Right renal cortex interstitium (tissue), 3 donors: ENCODE measurements around the gene ERVH48-1. TPM values are rescaled to one million over a fixed set of nuclear protein-coding genes. Genes with fewer than 3 reads are reported as not detected.
"Not testable (repeated sequence)": the region's sequence is repeated elsewhere in the genome, so short reads cannot be mapped to it uniquely, and the experiment has no call there.

Experiments
- DNase-seq, 3 donors: peaks; one replicate each; pipeline ENCODE4 v3.0.0-alpha.2; 2013; ENCODE audit warnings: low read depth in 3 of 3, low spot score in 2 of 3
- polyA plus RNA-seq, 3 donors: library from polyadenylated mRNA; unstranded; fragments of 120-200 nt; gene quantifications; one replicate each; pipeline ENCODE4 v1.2.1, GENCODE V29; 2013; ENCODE audit not compliant: insufficient read length in 3 of 3

Gene ERVH48-1
- polyA plus RNA-seq: under 1 TPM; 0.21 to 0.27 (median 0.26) TPM

GRCh38 chr21:42925114-42925926 is at the start of gene ERVH48-1:
ERVH48-1 (minus strand) TSS chr21:42925630; CDS start chr21:42919006, 6,624 bp downstream.
- no peak for DNase-seq

GRCh38 chr21:42973991-42974831 is 48.8 kb upstream of the ERVH48-1 start, which contains the start of gene PKNOX1:
PKNOX1 (plus strand) TSS chr21:42974562; CDS start chr21:43004382, 29,820 bp downstream.
- DNase-seq: peak; percentile 89 to 94 (median 90)

DNA sequence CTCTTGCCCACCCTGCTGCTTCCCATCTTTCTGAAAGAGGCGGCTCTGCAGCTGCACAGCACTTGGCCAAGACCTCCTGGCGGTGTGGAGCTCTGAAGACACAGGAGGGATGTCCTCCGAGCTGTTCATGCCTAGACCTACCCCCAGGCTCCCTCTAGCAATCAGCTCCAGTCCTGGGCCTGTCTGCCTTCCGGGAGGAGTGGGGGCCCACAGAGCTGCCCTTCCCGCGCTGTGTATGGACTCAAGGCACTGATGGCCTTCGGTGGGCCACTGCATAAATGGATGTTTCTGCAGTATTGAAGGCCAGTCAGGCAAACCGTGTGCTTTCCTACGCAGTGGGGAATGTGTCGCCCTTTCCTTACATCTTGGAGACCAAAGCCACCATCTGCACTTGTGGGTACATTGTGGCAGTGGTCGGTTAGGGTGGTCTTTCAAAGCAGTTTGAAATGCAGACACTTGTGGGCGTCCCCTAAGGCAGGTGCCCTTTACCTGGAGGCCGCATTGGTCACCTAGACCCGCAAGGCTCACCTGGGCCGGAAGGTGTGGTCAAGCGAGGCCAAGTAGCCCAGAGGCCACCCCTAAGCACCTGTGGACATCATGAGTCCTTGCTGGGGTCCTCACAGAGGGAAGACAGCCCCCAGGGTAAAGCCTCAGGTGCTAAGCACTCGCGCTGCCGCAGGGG is 48.0 kb upstream of the ERVH48-1 start:
- DNase-seq: no peak

DNA sequence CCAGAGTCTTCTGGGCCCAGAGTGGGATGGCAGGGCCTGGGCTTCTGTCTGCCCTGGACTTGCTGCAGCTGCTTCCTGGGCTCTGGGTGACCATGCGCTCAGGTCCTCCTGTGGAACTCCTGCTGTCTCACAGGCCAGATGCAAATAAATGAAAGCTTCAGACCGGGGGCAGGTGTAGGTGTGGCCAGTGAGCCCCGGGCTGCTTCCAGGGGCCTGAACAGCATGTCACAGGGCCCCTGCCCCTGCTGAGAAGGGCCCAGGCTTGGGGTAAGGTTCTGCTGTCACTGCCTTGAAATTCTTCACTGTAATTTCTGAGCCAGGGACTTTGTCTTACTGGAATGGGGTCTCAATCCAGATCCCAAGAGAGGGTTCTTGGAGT is 46.5 kb upstream of the ERVH48-1 start:
- no peak for DNase-seq

GRCh38 chr21:42970946-42971653 is 45.7 kb upstream of the ERVH48-1 start:
- no peak for DNase-seq

DNA sequence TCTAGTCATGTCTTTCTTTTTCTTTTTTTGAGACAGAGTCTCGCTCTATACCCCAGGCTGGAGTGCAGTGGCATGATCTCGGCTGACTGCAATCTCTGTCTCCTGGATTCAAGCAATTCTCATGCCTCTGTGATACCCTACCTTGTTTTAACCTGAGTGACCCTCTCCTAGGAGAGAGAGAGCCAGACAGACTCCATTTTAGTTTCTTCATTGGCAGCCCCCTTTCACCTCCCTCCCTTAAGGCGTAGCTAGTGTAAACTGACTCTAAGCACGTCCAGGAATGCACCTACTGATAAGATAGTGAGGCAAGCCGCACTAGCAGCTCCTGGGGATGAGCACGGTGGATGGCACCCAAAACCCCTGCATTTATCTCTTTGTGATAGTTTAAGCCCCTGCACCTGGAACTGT is 43.8 kb upstream of the ERVH48-1 start:
- no peak for DNase-seq

DNA sequence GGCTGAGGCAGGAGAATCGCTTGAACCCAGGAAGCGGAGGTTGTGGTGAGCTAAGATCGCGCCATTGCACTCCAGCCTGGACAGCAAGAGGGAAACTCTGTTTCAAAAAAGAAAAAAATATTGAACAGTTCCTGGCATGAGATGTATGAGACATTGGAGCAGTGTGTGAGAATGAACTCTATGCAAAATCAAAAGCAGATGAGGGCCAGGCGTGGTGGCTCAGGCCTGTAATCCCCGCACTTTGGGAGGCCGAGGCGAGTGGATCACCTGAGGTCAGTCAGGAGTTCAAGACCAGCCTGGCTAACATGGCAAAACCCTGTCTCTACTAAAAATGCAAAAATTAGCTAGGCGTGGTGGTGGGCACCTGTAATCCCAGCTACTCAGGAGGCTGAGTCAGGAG is 42.2 kb upstream of the ERVH48-1 start:
- DNase-seq: not testable (repeated sequence)

- no peak for DNase-seq
Observed at GRCh38 chr21:42965211-42965560, 39.8 kb upstream of the ERVH48-1 start.

- DNase-seq: no peak
Observed at GRCh38 chr21:42964546-42965210, 39.2 kb upstream of the ERVH48-1 start.

DNA sequence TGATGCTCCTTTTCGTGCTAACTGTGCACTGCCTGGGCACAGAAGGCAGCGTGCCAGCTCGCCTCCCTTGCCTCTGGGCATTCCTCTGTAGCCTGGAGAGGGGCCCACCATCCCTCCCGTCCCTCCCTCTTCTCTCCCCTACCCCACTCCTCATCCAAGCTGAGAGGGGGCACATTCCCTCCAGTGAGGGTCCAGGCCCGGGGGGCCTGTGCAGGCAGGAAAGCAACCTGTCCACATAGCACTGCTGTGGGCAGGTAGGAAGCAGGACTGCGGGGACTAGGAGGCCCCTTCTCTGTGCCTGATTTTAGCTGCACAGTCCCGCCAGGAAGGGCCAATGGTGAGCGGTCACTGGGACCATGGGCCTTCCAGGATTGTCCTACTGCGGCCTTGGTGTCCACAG is 38.7 kb upstream of the ERVH48-1 start:
- DNase-seq: no peak

DNA sequence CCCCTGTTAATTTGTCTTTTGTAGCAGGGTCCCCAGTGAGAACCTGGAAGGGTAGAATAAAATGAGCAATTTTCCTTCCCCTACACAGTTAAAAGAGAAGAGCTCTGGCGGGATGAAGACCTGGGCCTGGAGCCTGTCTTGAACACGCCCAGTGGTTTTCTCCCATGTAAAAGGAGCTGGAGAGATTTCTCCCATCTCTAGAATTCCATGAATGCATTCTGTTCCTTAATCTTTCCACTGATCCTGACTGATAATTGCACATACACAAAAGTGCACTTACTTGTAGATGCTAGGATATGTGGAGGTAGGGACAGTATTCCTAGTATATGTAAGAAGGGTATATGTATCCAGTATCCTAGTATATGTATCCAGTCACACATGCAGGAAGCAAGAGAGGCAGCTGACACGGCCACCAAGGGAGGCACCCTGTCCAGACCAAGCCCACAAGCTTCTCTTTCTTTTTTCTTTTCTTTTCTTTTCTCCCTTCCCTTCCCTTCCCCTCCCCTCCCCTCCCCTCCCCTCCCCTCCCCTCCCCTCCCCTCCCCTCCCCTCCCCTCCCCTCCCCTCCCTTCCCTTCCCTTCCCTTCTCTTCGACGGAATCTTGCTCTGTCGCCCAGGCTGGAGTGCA is 37.1 kb upstream of the ERVH48-1 start:
- DNase-seq: no peak

GRCh38 chr21:42959728-42960127 is 34.3 kb upstream of the ERVH48-1 start:
- DNase-seq: no peak

- not testable (repeated sequence) for DNase-seq
Observed at GRCh38 chr21:42958122-42958521, 32.7 kb upstream of the ERVH48-1 start.

DNA sequence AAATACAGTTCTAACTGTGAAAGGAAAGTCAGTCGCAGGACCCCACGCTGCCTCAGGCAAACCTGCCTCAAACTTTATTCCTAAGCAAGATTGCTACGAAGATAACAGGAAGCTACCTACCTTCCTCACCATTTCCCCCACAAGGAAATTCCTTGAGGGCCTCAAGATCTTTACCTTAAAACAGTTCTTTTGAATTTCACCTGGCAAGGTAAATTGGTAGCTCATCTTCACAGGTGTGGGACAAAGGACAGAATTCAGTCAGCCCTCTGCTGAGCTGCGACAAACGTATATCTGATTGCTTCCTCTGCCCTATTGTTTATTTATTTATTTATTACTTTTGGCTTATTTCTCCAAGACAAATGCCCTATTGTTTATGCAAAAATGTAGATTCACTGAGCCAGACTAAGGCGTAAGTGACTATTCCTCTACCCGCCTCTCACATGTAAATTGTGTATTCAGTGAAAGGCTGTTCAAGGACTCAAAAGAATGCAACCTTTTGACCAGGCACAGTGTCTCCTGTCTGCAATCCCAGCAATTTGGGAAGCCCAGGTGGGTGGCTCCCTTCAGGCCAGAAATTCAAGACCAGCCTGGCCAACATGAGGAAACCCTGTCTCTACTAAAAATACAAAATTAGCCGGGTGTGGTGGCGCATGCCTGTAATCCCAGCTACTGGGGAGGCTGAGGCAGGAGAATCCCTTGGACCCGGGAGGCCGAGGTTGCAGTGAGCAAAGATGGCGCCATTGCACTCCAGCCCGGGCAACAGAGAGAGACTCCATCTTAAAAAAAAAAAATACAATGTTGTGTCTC is 31.6 kb upstream of the ERVH48-1 start:
- no peak for DNase-seq

DNA sequence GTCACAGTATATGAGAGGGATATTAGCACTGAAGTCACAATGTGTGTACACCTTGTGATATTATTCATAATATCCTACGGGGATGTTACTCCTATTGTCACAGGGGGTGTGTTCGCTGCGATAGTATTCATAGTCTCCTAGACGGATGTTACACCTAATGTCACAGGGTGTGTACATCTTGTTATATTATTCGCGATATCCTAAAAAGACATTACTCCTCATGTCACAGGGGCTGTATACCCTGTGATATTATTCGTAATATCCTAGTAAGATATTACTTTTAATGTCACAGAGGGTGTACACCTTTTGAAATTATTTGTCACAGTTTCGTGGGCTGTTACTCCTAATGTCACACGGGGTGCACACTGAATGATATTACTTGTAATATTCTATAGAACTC is 25.8 kb upstream of the ERVH48-1 start:
- DNase-seq: not testable (repeated sequence)

DNA sequence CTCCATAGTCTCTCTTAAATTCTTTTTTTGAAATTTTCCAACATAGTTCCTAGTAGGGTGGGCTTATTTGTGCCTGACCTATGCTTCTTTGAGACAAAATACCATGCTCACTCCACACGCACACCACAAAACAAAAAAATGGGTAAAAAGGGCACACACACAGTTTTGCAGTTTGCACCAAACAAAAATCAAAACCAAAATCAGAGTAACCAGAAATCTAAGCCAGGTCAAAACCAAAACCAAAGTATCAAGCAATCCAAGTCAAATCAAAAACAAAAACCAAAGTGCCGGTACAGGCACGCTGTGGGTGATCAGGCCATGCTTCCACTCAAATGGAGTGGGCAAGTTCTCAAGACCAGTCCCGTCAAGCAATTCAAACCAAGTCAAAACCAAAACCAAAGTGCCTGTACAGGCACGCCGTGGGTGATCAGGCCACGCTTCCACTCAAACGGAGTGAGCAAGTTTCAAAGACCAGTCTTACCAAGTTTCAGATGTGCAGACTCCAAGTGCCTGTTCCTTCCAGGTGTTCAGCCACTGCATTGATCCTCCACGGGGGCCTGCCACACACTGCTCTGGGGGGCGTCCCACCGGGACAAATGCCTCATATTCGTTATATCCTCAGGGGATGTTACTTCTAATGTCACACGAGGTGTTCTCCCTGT is 23.8 kb upstream of the ERVH48-1 start:
- DNase-seq: not testable (repeated sequence)

GRCh38 chr21:42942244-42942643 is 16.8 kb upstream of the ERVH48-1 start:
- DNase-seq: no peak

DNA sequence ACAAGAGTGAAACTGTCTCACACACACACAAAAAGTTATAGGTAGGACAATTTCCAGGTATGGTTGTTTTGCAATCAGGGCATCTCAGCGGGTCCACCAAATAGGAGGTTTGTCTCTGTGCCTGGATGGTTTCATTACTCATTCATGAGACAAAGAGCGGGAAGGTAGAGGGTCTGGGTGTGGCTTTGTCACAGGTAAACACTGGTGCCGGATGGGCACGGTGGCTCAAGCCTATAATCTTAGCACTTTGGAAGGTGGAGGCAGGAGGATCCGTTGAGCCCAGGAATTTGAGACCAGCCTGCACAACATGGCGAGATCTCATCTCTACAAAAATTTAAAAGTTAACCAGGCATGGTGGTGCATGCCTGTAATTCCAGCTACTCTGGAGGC is 16.3 kb upstream of the ERVH48-1 start:
- DNase-seq: no peak
